Psoas muscle (tissue), 8 donors: ENCODE measurements around the gene PC. TPM values are rescaled to one million over a fixed set of nuclear protein-coding genes. Genes with fewer than 3 reads are reported as not detected.
"Not testable (repeated sequence)": the region's sequence is repeated elsewhere in the genome, so short reads cannot be mapped to it uniquely, and the experiment has no call there.

ENCODE experiments used
- ATAC-seq, 4 donors: fragments of 200-7000 bp; cut with Tn5 transposase; one replicate each; pipeline ENCODE4 v1.9.1; 2020; ENCODE audit warnings: moderate library complexity in 3 of 4, mild to moderate bottlenecking in 2 of 4
- DNase-seq, 2 donors: peaks; one replicate each; pipeline ENCODE4 v3.0.0-alpha.2; 2020
- H3K27ac ChIP-seq: fragments of 200-600 bp; one replicate; pipeline ENCODE4 v1.8.0; 2022
- H3K27me3 ChIP-seq, 3 donors: fragments of 200-600 bp in 1 of 3; one replicate each; pipeline versions ENCODE4 v1.6.1 to v1.8.0; 2013 to 2022; ENCODE audit warnings: low read length in 2 of 3, mild to moderate bottlenecking in 2 of 3, moderate library complexity in 1 of 3; ENCODE audit not compliant: insufficient read depth in 3 of 3
- H3K36me3 ChIP-seq, 2 donors: fragments of 200-600 bp in 1 of 2; one replicate each; pipeline versions ENCODE4 v1.6.1 to v1.8.0; 2013 to 2022; ENCODE audit warnings: low read depth in 1 of 2, mild to moderate bottlenecking in 1 of 2, moderate library complexity in 1 of 2; ENCODE audit not compliant: insufficient read depth in 1 of 2
- H3K4me1 ChIP-seq: fragments of 200-600 bp; one replicate; pipeline ENCODE4 v1.8.0; 2022
- H3K4me3 ChIP-seq: fragments of 200-600 bp; one replicate; pipeline ENCODE4 v1.8.0; 2022; ENCODE audit warnings: mild to moderate bottlenecking
- H3K9me3 ChIP-seq: fragments of 200-600 bp; one replicate; pipeline ENCODE4 v1.8.0; 2022
- WGBS, 3 donors: extraction: QIAGEN DNeasy Blood & Tissue Kit; methylation state at CpG; one replicate each; pipeline versions ENCODE4 v1.1.6 to v1.1.7; 2013; 5-methylcytosine and 5-hydroxymethylcytosine counted together
- intact Hi-C, 2 donors: fragments of 100-400 bp; cut with DNase I; formaldehyde crosslinking; loops; one replicate each; pipeline versions ENCODE4 v1.11.0 to v1.14.2; 2022
- long read RNA-seq, 2 donors: library from polyadenylated mRNA; unstranded; transcript quantifications; one replicate each; pipeline ENCODE4 v2.0.0, GENCODE V29; 2021
- polyA plus RNA-seq, 3 donors: library from polyadenylated mRNA; stranded (reverse); fragments of 200-250 nt; gene quantifications; one replicate each; pipeline ENCODE4 v1.2.3, GENCODE V29; 2013
- total RNA-seq, 4 donors: library from RNA; stranded (reverse); fragmentation: NEBNext Ultra II Directional in 2 of 4; extraction: Animal tissue kit (Norgen Biotek cat#: 25700) in 2 of 4; gene quantifications; one replicate each; pipeline versions ENCODE4 v1.2.1 to v1.2.4, GENCODE V29; 2021 to 2023
- TF ChIP-seq, protein P1 (sequence below): fragments of 200-600 bp; IDR thresholded peaks from one replicate; pipeline ENCODE4 v1.8.0; 2022; ENCODE audit warnings: antibody characterized with exemption
- donor health status: healthy with polysubstance abuse.
- donor health status: DM: no; HTN: no; CAD: no; lungs with moderate emphysema.
- donor health status: Bipolar disorder and iron deficiency.
- donor health status: healthy.
- donor health status: DM: yes; HTN: yes; CAD: no.
- donor health status: DM: no; HTN: no; CAD: no.
- donor health status: DM: no; HTN: no; CAD: no.
- donor health status: DM: yes; HTN: yes; CAD: no.

The PC gene
- total RNA-seq = 10 to 100 TPM; 16.7 to 33.0 (median 25.3) TPM
- 10 to 100 TPM; 11.1 to 48.8 (median 18.3) TPM for polyA plus RNA-seq
- long read RNA-seq, donor 1, partial matches to known transcripts = 11 of 14 reads
- long read RNA-seq, donor 1, other reads (novel, unspliced or antisense) = 3 of 14 reads
- long read RNA-seq, donor 2, full-length matches to known transcripts = 6 of 17 reads
- long read RNA-seq, donor 2, partial matches to known transcripts = 9 of 17 reads
- long read RNA-seq, donor 2, other reads (novel, unspliced or antisense) = 2 of 17 reads

DNA sequence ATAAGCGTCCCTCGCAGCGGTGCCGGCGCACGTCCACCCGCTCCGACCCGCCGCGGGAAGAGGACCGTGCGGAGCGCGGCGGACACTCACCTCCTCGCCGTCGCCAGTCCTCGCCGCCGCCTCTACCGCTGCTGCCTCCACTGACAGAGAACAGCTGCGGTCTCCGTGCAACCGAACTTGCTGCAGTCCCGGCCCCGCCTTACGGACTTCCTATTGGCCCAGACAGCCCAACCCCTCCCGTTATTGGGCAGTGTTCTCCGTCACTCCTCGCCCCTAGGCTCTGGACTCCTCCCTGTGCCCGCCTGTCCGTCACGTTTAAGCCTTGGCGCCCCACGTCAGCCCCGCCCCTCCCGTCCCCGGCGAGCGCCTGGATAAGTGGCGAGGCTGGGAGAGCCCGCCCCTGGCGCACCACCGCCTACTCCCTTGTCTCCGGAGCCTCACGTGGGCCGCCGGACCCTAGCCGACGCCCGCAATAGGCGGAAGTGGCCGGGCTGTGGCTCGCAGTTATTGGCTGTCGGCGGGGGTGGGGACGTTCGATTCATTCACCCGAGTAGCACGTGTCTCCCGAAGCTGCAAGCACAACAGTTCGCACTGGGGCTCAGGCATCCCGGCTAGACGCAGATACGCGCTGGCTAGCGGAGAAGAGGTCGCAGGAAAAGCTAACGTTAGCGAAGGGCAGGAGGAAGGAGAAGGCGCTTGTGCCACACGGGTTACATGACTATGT is at the start of gene PC:
PC (minus strand) TSS at position 152 of the 724 bp plus-strand sequence. CDS start 86,224 bp downstream, outside the sequence.
- Histone ChIP-seq H3K36me3 (peaks cover 0 to 8% of the 10 kb centered on the region in 2 donors), H3K9me3 (no peaks in the 10 kb centered on the region), H3K4me3 (peak within 1 kb of the TSS; percentile 67), H3K27ac (peak within 1 kb of the TSS; percentile 85), H3K27me3 (no peaks in the 10 kb centered on the region), H3K4me1 (peaks cover 8% of the 10 kb centered on the region)
- TF ChIP-seq, protein P1, sequence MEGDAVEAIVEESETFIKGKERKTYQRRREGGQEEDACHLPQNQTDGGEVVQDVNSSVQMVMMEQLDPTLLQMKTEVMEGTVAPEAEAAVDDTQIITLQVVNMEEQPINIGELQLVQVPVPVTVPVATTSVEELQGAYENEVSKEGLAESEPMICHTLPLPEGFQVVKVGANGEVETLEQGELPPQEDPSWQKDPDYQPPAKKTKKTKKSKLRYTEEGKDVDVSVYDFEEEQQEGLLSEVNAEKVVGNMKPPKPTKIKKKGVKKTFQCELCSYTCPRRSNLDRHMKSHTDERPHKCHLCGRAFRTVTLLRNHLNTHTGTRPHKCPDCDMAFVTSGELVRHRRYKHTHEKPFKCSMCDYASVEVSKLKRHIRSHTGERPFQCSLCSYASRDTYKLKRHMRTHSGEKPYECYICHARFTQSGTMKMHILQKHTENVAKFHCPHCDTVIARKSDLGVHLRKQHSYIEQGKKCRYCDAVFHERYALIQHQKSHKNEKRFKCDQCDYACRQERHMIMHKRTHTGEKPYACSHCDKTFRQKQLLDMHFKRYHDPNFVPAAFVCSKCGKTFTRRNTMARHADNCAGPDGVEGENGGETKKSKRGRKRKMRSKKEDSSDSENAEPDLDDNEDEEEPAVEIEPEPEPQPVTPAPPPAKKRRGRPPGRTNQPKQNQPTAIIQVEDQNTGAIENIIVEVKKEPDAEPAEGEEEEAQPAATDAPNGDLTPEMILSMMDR = no peak
- ATAC-seq (peak; percentile 97 to 99 (median 98)), DNase-seq (peak; percentile 100)
- intact Hi-C loops = loop anchor here in 1 of 2 donors (5.0 kb wide), 1 partner anchor 66 kb away; no protein-coding TSS in a partner anchor
- 0 to 1% (median 0%) methylated on average over 56 to 74 of the region's 74 CpGs for WGBS, 3 donors

GRCh38 chr11:67007126-67007525 is 48.9 kb upstream of the PC start:
- ATAC-seq = no peak
- Histone ChIP-seq H3K9me3 (no peaks in the 10 kb centered on the region), H3K4me1 (no peaks in the 10 kb centered on the region), H3K4me3 (no peak overlapping the region), H3K27me3 (no peaks in the 10 kb centered on the region), H3K27ac (no peak overlapping the region), H3K36me3 (no peaks in the 10 kb centered on the region)
- intact Hi-C loops = no loop called here
- 93 to 95% (median 93%) methylated on average over 7 of the region's 7 CpGs for WGBS, 3 donors
- TF ChIP-seq, protein P1 = no peak
- DNase-seq = no peak

DNA sequence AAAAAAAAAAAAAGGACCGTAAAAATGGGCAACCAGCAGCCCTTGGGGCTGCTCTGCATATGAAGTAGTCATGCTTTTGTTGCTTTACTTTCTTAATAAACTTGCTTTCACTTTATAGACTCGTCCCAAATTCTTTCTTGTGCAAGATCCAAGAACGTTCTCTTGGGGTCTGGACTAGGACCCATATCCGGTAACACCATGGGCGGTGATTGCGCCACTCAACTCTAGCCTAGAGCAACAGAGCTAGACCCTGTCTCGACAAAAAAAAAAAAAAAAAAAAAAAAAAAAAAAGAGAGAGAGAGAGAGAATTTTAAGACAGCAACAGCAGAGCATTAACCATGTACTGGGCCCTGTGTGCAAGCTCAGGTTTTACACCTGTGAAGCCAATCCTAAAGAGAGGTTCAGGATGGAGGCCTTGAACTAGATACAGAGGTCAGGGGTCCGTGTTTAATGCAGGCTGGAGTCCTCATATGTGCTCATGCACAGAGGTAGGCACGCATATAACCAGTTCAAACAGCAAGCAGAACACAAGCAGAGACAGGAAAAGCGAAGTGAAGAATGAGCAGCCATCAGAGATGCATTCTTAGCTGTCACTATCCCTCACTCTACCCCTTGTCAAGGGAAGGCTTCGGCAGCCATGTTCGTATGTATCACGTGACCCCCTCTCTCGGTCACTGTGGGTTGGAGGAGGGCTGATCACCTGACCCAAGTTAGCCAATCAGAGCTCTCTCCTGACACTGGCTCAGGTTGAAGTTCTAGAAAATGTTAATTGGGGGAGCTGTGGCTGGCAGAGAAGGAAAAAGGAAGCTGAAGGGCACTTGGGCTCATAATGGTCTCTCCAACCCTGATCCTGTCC is 48.1 kb upstream of the PC start:
- DNase-seq (peak; percentile 47 to 88), ATAC-seq (peak in 3 of 4 donors; percentile 32 to 60 (median 60))
- intact Hi-C loops = no loop called here
- WGBS, 3 donors = 79 to 85% (median 82%) methylated on average over 14 of the region's 14 CpGs
- TF ChIP-seq, protein P1 = no peak
- no peak overlapping the region for H3K27ac ChIP-seq
- no peak overlapping the region for H3K4me3 ChIP-seq
- no peaks in the 10 kb centered on the region for H3K36me3 ChIP-seq
- H3K27me3 ChIP-seq = no peaks in the 10 kb centered on the region
- H3K9me3 ChIP-seq = no peaks in the 10 kb centered on the region
- no peaks in the 10 kb centered on the region for H3K4me1 ChIP-seq

DNA sequence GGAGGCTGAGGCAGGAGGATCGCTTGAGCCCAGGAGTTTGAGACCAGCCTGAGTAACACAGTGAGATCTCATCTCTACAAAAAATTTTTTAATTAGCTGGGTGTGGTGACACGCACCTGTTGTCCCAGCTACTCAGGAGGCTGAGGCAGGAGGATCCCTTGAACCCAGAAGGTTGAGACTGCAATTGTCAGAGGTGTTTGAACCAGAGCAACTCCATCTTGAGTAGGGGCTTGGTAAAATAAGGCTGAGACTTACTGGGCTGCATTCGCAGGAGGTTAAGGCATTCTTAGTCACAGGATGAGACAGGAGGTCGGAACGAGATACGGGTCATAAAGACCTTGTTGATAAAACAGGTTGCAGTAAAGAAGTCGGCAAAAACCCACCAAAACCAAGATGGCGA is 47.0 kb upstream of the PC start:
- H3K27ac ChIP-seq, H3K9me3 ChIP-seq, intact Hi-C loops, H3K4me1 ChIP-seq, H3K36me3 ChIP-seq, H3K27me3 ChIP-seq, H3K4me3 ChIP-seq, ATAC-seq, DNase-seq: not testable (repeated sequence)
- WGBS, 3 donors = 93 to 99% (median 93%) methylated on average over 8 of the region's 8 CpGs
